RCC 7860 (cell line): ENCODE data around the gene TAS2R10.
"Not testable (repeated sequence)": the region's sequence is repeated elsewhere in the genome, so short reads cannot be mapped to it uniquely, and the experiment has no call there.

Source experiments
- DNase-seq: peaks from one replicate; pipeline ENCODE4 v3.0.0-alpha.2; 2015; ENCODE audit warnings: low spot score
- FAIRE-seq: peaks from 2 replicates; lab custom pipeline; 2012; peaks lifted over from hg19 to GRCh38; lab: Jason Lieb, UNC

Gene TAS2R10

GRCh38 chr12:10826258-10826657 is at the start of gene TAS2R10:
Gene TAS2R10 (minus strand): TSS chr12:10826358. CDS start chr12:10826269, 89 bp downstream.
- DNase-seq: no peak
- no peak for FAIRE-seq

GRCh38 chr12:10873378-10873777 is 47.2 kb upstream of the TAS2R10 start:
- DNase-seq (no peak), FAIRE-seq (no peak)

- FAIRE-seq (no peak), DNase-seq (no peak)
Observed at GRCh38 chr12:10867381-10867780, 41.2 kb upstream of the TAS2R10 start.

- DNase-seq: no peak
- no peak for FAIRE-seq
Observed at GRCh38 chr12:10863512-10864218, 37.5 kb upstream of the TAS2R10 start.

- FAIRE-seq (no peak), DNase-seq (no peak)
Observed at GRCh38 chr12:10861366-10861765, 35.2 kb upstream of the TAS2R10 start.

GRCh38 chr12:10855807-10856206 is 29.6 kb upstream of the TAS2R10 start:
- no peak for DNase-seq
- FAIRE-seq: no peak

GRCh38 chr12:10853776-10854175 is 27.6 kb upstream of the TAS2R10 start:
- no peak for FAIRE-seq
- DNase-seq: no peak

GRCh38 chr12:10851243-10851858 is 25.2 kb upstream of the TAS2R10 start:
- FAIRE-seq: no peak

GRCh38 chr12:10849425-10849878 is 23.3 kb upstream of the TAS2R10 start, which contains the start of gene PRR4:
Gene PRR4 (minus strand): TSS chr12:10849475. CDS start chr12:10849437, 38 bp downstream.
- FAIRE-seq (no peak), DNase-seq (no peak)

More at GRCh38 chr12:10851243-10851858, 25.2 kb upstream of the TAS2R10 start:
- no peak for DNase-seq

- no peak for DNase-seq
- no peak for FAIRE-seq
Observed at GRCh38 chr12:10847744-10848143, 21.6 kb upstream of the TAS2R10 start.

GRCh38 chr12:10842862-10843261 is 16.7 kb upstream of the TAS2R10 start:
- DNase-seq (no peak), FAIRE-seq (no peak)

GRCh38 chr12:10838461-10838860 is 12.3 kb upstream of the TAS2R10 start:
- DNase-seq: no peak
- FAIRE-seq: no peak

GRCh38 chr12:10829994-10830393 is 3.8 kb upstream of the TAS2R10 start:
- DNase-seq: no peak
- no peak for FAIRE-seq

GRCh38 chr12:10824957-10825356 is 1.2 kb downstream of the TAS2R10 start:
- DNase-seq (no peak), FAIRE-seq (no peak)

GRCh38 chr12:10811883-10812536 is 14.1 kb downstream of the TAS2R10 start:
- FAIRE-seq (no peak), DNase-seq (no peak)

- DNase-seq: no peak
- no peak for FAIRE-seq
Observed at GRCh38 chr12:10810068-10810467, 16.1 kb downstream of the TAS2R10 start, which contains the start of gene TAS2R9. Gene TAS2R9 (minus strand): TSS chr12:10810168. CDS start chr12:10810075, 93 bp downstream.

- DNase-seq: no peak
- FAIRE-seq: no peak
Observed at GRCh38 chr12:10807186-10807585, 19.0 kb downstream of the TAS2R10 start, which contains the start of gene TAS2R8. Gene TAS2R8 (minus strand): TSS chr12:10807286. CDS start chr12:10806980, 306 bp downstream.

GRCh38 chr12:10802587-10802986 is 23.6 kb downstream of the TAS2R10 start, which contains the start of gene TAS2R7:
Gene TAS2R7 (minus strand): TSS chr12:10802627. CDS start chr12:10802570, 57 bp downstream.
- no peak for DNase-seq

GRCh38 chr12:10801741-10802140 is 24.4 kb downstream of the TAS2R10 start:
- DNase-seq: no peak
- no peak for FAIRE-seq

More at GRCh38 chr12:10802587-10802986, 23.6 kb downstream of the TAS2R10 start, which contains the start of gene TAS2R7:
- no peak for FAIRE-seq

GRCh38 chr12:10794222-10794621 is 31.9 kb downstream of the TAS2R10 start:
- no peak for FAIRE-seq
- no peak for DNase-seq

- DNase-seq, FAIRE-seq: not testable (repeated sequence)
Observed at GRCh38 chr12:10791769-10792168, 34.4 kb downstream of the TAS2R10 start.
